Astrocyte (in vitro differentiated cells and primary cell): ENCODE measurements around the gene MDK. TPM values are rescaled to one million over a fixed set of nuclear protein-coding genes. Genes with fewer than 3 reads are reported as not detected.

Source experiments
- DNase-seq: peaks from one replicate; pipeline ENCODE4 v3.0.0-alpha.2; 2010; ENCODE audit warnings: low read depth
- FAIRE-seq: peaks from 2 replicates; lab custom pipeline; 2011; peaks lifted over from hg19 to GRCh38; lab: Jason Lieb, UNC
- H2AFZ ChIP-seq: 2 replicates; pipeline ENCODE4 v1.6.0; 2012; ENCODE audit warnings: low read depth, low read length, inconsistent platforms
- H3K27ac ChIP-seq: 2 replicates; pipeline ENCODE4 v1.5.1; 2011; ENCODE audit warnings: low read depth, low read length, inconsistent platforms
- H3K27me3 ChIP-seq: 2 replicates; pipeline ENCODE4 v1.6.0; 2011; ENCODE audit warnings: low read length, inconsistent platforms; ENCODE audit not compliant: insufficient read depth
- H3K36me3 ChIP-seq: 2 replicates; pipeline ENCODE4 v1.5.1; 2011; ENCODE audit warnings: low read length, inconsistent platforms; ENCODE audit not compliant: insufficient read depth
- H3K4me1 ChIP-seq: 2 replicates; pipeline ENCODE4 v1.5.1; 2011; ENCODE audit warnings: low read length, inconsistent platforms; ENCODE audit not compliant: insufficient read depth
- H3K4me2 ChIP-seq: 2 replicates; pipeline ENCODE4 v1.6.0; 2012; ENCODE audit warnings: low read length, inconsistent platforms
- H3K4me3 ChIP-seq: 2 replicates; pipeline ENCODE4 v1.5.1; 2011; ENCODE audit warnings: low read depth, mild to moderate bottlenecking, low read length, inconsistent platforms; ENCODE audit not compliant: insufficient read depth
- H3K79me2 ChIP-seq: 2 replicates; pipeline ENCODE4 v1.6.0; 2012; ENCODE audit warnings: mild to moderate bottlenecking, low read length, inconsistent platforms; ENCODE audit not compliant: insufficient read depth
- H3K9ac ChIP-seq: 2 replicates; pipeline ENCODE4 v1.6.0; 2012; ENCODE audit warnings: mild to moderate bottlenecking, low read length, inconsistent platforms
- H3K9me3 ChIP-seq: 2 replicates; pipeline ENCODE4 v1.5.1; 2012; ENCODE audit warnings: low read depth, mild to moderate bottlenecking, low read length, inconsistent platforms; ENCODE audit not compliant: insufficient read depth
- H4K20me1 ChIP-seq: 2 replicates; pipeline ENCODE4 v1.6.0; 2012; ENCODE audit warnings: low read length, inconsistent platforms; ENCODE audit not compliant: insufficient read depth
- H3K27ac Mint-ChIP-seq: one replicate; pipeline ENCODE4 v1.8.0; 2021; ENCODE audit warnings: mild to moderate bottlenecking, mixed read lengths; ENCODE audit not compliant: unreplicated experiment
- H3K27me3 Mint-ChIP-seq: one replicate; pipeline ENCODE4 v1.8.0; 2021; ENCODE audit warnings: low read depth, mixed read lengths; ENCODE audit not compliant: unreplicated experiment
- H3K36me3 Mint-ChIP-seq: one replicate; pipeline ENCODE4 v1.8.0; 2021; ENCODE audit warnings: low read depth, mixed read lengths; ENCODE audit not compliant: unreplicated experiment
- H3K4me1 Mint-ChIP-seq: one replicate; pipeline ENCODE4 v1.8.0; 2021; ENCODE audit warnings: low read depth, mixed read lengths; ENCODE audit not compliant: unreplicated experiment
- H3K4me3 Mint-ChIP-seq: one replicate; pipeline ENCODE4 v1.8.0; 2021; ENCODE audit warnings: mild to moderate bottlenecking, moderate library complexity, mixed read lengths; ENCODE audit not compliant: unreplicated experiment
- H3K9me3 Mint-ChIP-seq: one replicate; pipeline ENCODE4 v1.8.0; 2021; ENCODE audit warnings: mild to moderate bottlenecking, mixed read lengths; ENCODE audit not compliant: unreplicated experiment
- CTCF ChIP-seq: IDR thresholded peaks from 2 replicates; pipeline ENCODE4 v1.5.1; 2011; ENCODE audit warnings: low read depth, mild to moderate bottlenecking, inconsistent platforms, low read length, moderate library complexity; ENCODE audit not compliant: insufficient read depth
- EZH2 ChIP-seq: IDR thresholded peaks from 2 replicates; pipeline ENCODE4 v1.6.1; 2012; ENCODE audit warnings: mild to moderate bottlenecking, low read length, inconsistent platforms; ENCODE audit not compliant: insufficient read depth
- total RNA-seq: library from RNA; stranded (reverse); gene quantifications from 2 replicates; pipeline ENCODE4 v1.2.1, GENCODE V29; 2021

The MDK gene
- total RNA-seq, 1 donor from 2014 or later = 325 TPM

- H3K27me3 Mint-ChIP-seq = no peaks in the 10 kb centered on the region
- H3K4me1 Mint-ChIP-seq = no peaks in the 10 kb centered on the region
- peaks cover 5% of the 10 kb centered on the region for H3K36me3 ChIP-seq
- TF ChIP-seq EZH2 (no peak), CTCF (no peak)
- DNase-seq (no peak), FAIRE-seq (no peak)
- H3K9me3 ChIP-seq = no peaks in the 10 kb centered on the region
- no peak overlapping the region for H3K27ac ChIP-seq
- H2AFZ ChIP-seq = no peak overlapping the region
- H3K36me3 Mint-ChIP-seq = peaks cover 26% of the 10 kb centered on the region
- H3K4me1 ChIP-seq = no peaks in the 10 kb centered on the region
- no peaks in the 10 kb centered on the region for H3K9me3 Mint-ChIP-seq
- no peak overlapping the region for H3K4me3 Mint-ChIP-seq
- no peak overlapping the region for H3K4me2 ChIP-seq
- peaks cover 26% of the 10 kb centered on the region for H4K20me1 ChIP-seq
- no peak overlapping the region for H3K27ac Mint-ChIP-seq
- no peaks in the 10 kb centered on the region for H3K79me2 ChIP-seq
- H3K27me3 ChIP-seq = no peaks in the 10 kb centered on the region
- no peak overlapping the region for H3K4me3 ChIP-seq
- H3K9ac ChIP-seq = no peak overlapping the region
Measured at GRCh38 chr11:46420513-46420912, 39.0 kb downstream of the MDK start.

- no peak overlapping the region for H2AFZ ChIP-seq
- Mint-ChIP-seq H3K4me3 (no peak overlapping the region), H3K27me3 (no peaks in the 10 kb centered on the region), H3K9me3 (no peaks in the 10 kb centered on the region), H3K36me3 (peaks cover 26% of the 10 kb centered on the region), H3K27ac (no peak overlapping the region), H3K4me1 (no peaks in the 10 kb centered on the region)
- H3K9ac ChIP-seq = no peak overlapping the region
- H3K4me1 ChIP-seq = no peaks in the 10 kb centered on the region
- H3K4me2 ChIP-seq = no peak overlapping the region
- no peaks in the 10 kb centered on the region for H3K27me3 ChIP-seq
- peaks cover 25% of the 10 kb centered on the region for H4K20me1 ChIP-seq
- no peak overlapping the region for H3K27ac ChIP-seq
- H3K4me3 ChIP-seq = no peak overlapping the region
- TF ChIP-seq EZH2 (no peak), CTCF (no peak)
- no peaks in the 10 kb centered on the region for H3K79me2 ChIP-seq
- FAIRE-seq (no peak), DNase-seq (no peak)
- peaks cover 4% of the 10 kb centered on the region for H3K36me3 ChIP-seq
- no peaks in the 10 kb centered on the region for H3K9me3 ChIP-seq
Measured at GRCh38 chr11:46421257-46421880, 39.9 kb downstream of the MDK start.

GRCh38 chr11:46422588-46422987, 41.1 kb downstream of the MDK start:
- no peak overlapping the region for H3K27ac Mint-ChIP-seq
- Histone ChIP-seq H3K4me3 (no peak overlapping the region), H4K20me1 (peaks cover 20% of the 10 kb centered on the region), H3K27ac (no peak overlapping the region), H3K27me3 (no peaks in the 10 kb centered on the region), H2AFZ (no peak overlapping the region), H3K4me2 (no peak overlapping the region), H3K36me3 (peaks cover 2% of the 10 kb centered on the region), H3K4me1 (no peaks in the 10 kb centered on the region), H3K9me3 (no peaks in the 10 kb centered on the region), H3K79me2 (no peaks in the 10 kb centered on the region), H3K9ac (no peak overlapping the region)
- DNase-seq (no peak), FAIRE-seq (no peak)
- TF ChIP-seq EZH2 = no peak
- TF ChIP-seq CTCF = no peak
- H3K4me1 Mint-ChIP-seq = peaks cover 6% of the 10 kb centered on the region
- H3K9me3 Mint-ChIP-seq = no peaks in the 10 kb centered on the region
- H3K27me3 Mint-ChIP-seq = no peaks in the 10 kb centered on the region
- no peak overlapping the region for H3K4me3 Mint-ChIP-seq
- peaks cover 25% of the 10 kb centered on the region for H3K36me3 Mint-ChIP-seq
